HAP-1 (cell line): ENCODE data around the gene OR1C1.
"Not testable (repeated sequence)": the region's sequence is repeated elsewhere in the genome, so short reads cannot be mapped to it uniquely, and the experiment has no call there.

Experiments used
- DNase-seq, 2 experiments: peaks; one replicate each; pipeline ENCODE4 v3.0.0-alpha.2; 2016 to 2020; ENCODE audit warnings: low spot score in 2 of 2
- H3K27me3 ChIP-seq: fragments of 250-450 bp; sonication (Bioruptor Pico); 2 replicates; pipeline ENCODE4 v1.5.1; 2020; ENCODE audit warnings: low read depth, mild to moderate bottlenecking, moderate library complexity
- H3K36me3 ChIP-seq: fragments of 250-450 bp; sonication (Bioruptor Pico); replicated peaks from 2 replicates; pipeline ENCODE4 v1.5.1; 2020; ENCODE audit warnings: mild to moderate bottlenecking
- H3K4me1 ChIP-seq: fragments of 250-450 bp; sonication (Bioruptor Pico); 2 replicates; pipeline ENCODE4 v1.5.1; 2020; ENCODE audit warnings: mild to moderate bottlenecking
- H3K4me3 ChIP-seq: fragments of 250-450 bp; sonication (Bioruptor Pico); 2 replicates; pipeline ENCODE4 v1.5.1; 2020; ENCODE audit warnings: mild to moderate bottlenecking, moderate library complexity
- H3K9me3 ChIP-seq: fragments of 250-450 bp; sonication (Bioruptor Pico); 2 replicates; pipeline ENCODE4 v1.5.1; 2020; ENCODE audit warnings: mild to moderate bottlenecking, moderate library complexity
- in situ Hi-C: fragments of 300-500 bp; cut with MboI; formaldehyde crosslinking; loops from 3 replicates; pipeline ENCODE4 v1.14.3; 2020; ENCODE audit warnings: low sequenced_read_pairs, inconsistent platforms, mixed read lengths

OR1C1 gene

DNA sequence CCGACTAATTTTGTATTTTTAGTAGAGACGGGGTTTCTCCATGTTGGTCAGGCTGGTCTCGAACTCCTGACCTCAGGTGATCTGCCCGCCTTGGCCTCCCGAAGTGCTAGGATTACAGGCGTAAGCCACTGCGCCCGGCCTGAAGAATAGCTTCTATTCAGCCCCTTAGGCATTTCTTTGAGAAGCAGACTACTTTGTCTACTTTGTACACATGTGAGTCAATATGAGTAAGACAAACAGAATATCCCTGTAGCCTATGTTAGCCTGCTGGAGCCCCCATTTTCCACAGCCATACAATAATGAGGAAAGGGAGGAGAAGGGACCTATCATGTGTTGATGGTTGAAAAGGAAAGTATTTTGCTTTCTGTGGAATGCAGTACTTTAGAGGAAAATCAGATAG, 49.7 kb downstream of the OR1C1 start:
- H3K9me3 ChIP-seq, H3K27me3 ChIP-seq, H3K4me3 ChIP-seq, H3K36me3 ChIP-seq, H3K4me1 ChIP-seq, DNase-seq, in situ Hi-C loops: not testable (repeated sequence)
